Psoas muscle (tissue), 8 donors: ENCODE measurements around the gene LUC7L. TPM values are rescaled to one million over a fixed set of nuclear protein-coding genes. Genes with fewer than 3 reads are reported as not detected.
"Not testable (repeated sequence)": the region's sequence is repeated elsewhere in the genome, so short reads cannot be mapped to it uniquely, and the experiment has no call there.

Experiments used
- ATAC-seq, 4 donors: fragments of 200-7000 bp; cut with Tn5 transposase; one replicate each; pipeline ENCODE4 v1.9.1; 2020; ENCODE audit warnings: moderate library complexity in 3 of 4, mild to moderate bottlenecking in 2 of 4
- DNase-seq, 2 donors: peaks; one replicate each; pipeline ENCODE4 v3.0.0-alpha.2; 2020
- H3K27ac ChIP-seq: fragments of 200-600 bp; one replicate; pipeline ENCODE4 v1.8.0; 2022
- H3K27me3 ChIP-seq, 3 donors: fragments of 200-600 bp in 1 of 3; one replicate each; pipeline versions ENCODE4 v1.6.1 to v1.8.0; 2013 to 2022; ENCODE audit warnings: low read length in 2 of 3, mild to moderate bottlenecking in 2 of 3, moderate library complexity in 1 of 3; ENCODE audit not compliant: insufficient read depth in 3 of 3
- H3K36me3 ChIP-seq, 2 donors: fragments of 200-600 bp in 1 of 2; one replicate each; pipeline versions ENCODE4 v1.6.1 to v1.8.0; 2013 to 2022; ENCODE audit warnings: low read depth in 1 of 2, mild to moderate bottlenecking in 1 of 2, moderate library complexity in 1 of 2; ENCODE audit not compliant: insufficient read depth in 1 of 2
- H3K4me1 ChIP-seq: fragments of 200-600 bp; one replicate; pipeline ENCODE4 v1.8.0; 2022
- H3K4me3 ChIP-seq: fragments of 200-600 bp; one replicate; pipeline ENCODE4 v1.8.0; 2022; ENCODE audit warnings: mild to moderate bottlenecking
- H3K9me3 ChIP-seq: fragments of 200-600 bp; one replicate; pipeline ENCODE4 v1.8.0; 2022
- CTCF ChIP-seq: fragments of 200-600 bp; IDR thresholded peaks from one replicate; pipeline ENCODE4 v1.8.0; 2022; ENCODE audit warnings: antibody characterized with exemption
- WGBS, 3 donors: extraction: QIAGEN DNeasy Blood & Tissue Kit; methylation state at CpG; one replicate each; pipeline versions ENCODE4 v1.1.6 to v1.1.7; 2013; 5-methylcytosine and 5-hydroxymethylcytosine counted together
- intact Hi-C, 2 donors: fragments of 100-400 bp; cut with DNase I; formaldehyde crosslinking; loops; one replicate each; pipeline versions ENCODE4 v1.11.0 to v1.14.2; 2022
- polyA plus RNA-seq, 3 donors: library from polyadenylated mRNA; stranded (reverse); fragments of 200-250 nt; gene quantifications; one replicate each; pipeline ENCODE4 v1.2.3, GENCODE V29; 2013
- total RNA-seq, 4 donors: library from RNA; stranded (reverse); fragmentation: NEBNext Ultra II Directional in 2 of 4; extraction: Animal tissue kit (Norgen Biotek cat#: 25700) in 2 of 4; gene quantifications; one replicate each; pipeline versions ENCODE4 v1.2.1 to v1.2.4, GENCODE V29; 2021 to 2023
- donor health status: healthy with polysubstance abuse.
- donor health status: DM: no; HTN: no; CAD: no; lungs with moderate emphysema.
- donor health status: Bipolar disorder and iron deficiency.
- donor health status: healthy.
- donor health status: DM: yes; HTN: yes; CAD: no.
- donor health status: DM: no; HTN: no; CAD: no.
- donor health status: DM: no; HTN: no; CAD: no.
- donor health status: DM: yes; HTN: yes; CAD: no.

LUC7L gene
- total and polyA plus RNA-seq, 7 donors = 23.8 to 58.9 (median 30.3) TPM

GRCh38 chr16:166375-167121 lies 62.7 kb downstream of the LUC7L start:
- TF ChIP-seq CTCF = no peak
- Histone ChIP-seq H3K36me3 (no peaks in the 10 kb centered on the region), H3K27ac (no peak overlapping the region), H3K27me3 (peaks cover 0 to 72% (median 35%) of the 10 kb centered on the region in 3 donors), H3K9me3 (no peaks in the 10 kb centered on the region), H3K4me3 (peak overlapping the region; percentile 34), H3K4me1 (peaks cover 11% of the 10 kb centered on the region)
- intact Hi-C loops = no loop called here
- DNase-seq (no peak), ATAC-seq (peak in 2 of 4 donors; percentile 23 to 29)
- WGBS, 3 donors = 2 to 4% (median 2%) methylated on average over 41 to 45 of the region's 45 CpGs

GRCh38 chr16:165539-166374 lies 63.5 kb downstream of the LUC7L start, which contains the start of gene HBM:
Gene HBM (plus strand): TSS chr16:165978. CDS start chr16:165998, 20 bp downstream.
- no peak for DNase-seq
- TF ChIP-seq CTCF = no peak

GRCh38 chr16:164827-165538 lies 64.3 kb downstream of the LUC7L start:
- TF ChIP-seq CTCF = no peak
- H3K4me3 ChIP-seq = peak overlapping the region; percentile 34
- intact Hi-C loops = no loop called here
- DNase-seq = no peak
- ATAC-seq = peak in 3 of 4 donors; percentile 23 to 56 (median 44)
- peaks cover 11% of the 10 kb centered on the region for H3K4me1 ChIP-seq
- peaks cover 0 to 62% (median 33%) of the 10 kb centered on the region in 3 donors for H3K27me3 ChIP-seq
- H3K36me3 ChIP-seq = no peaks in the 10 kb centered on the region
- no peak overlapping the region for H3K27ac ChIP-seq
- H3K9me3 ChIP-seq = no peaks in the 10 kb centered on the region
- 1 to 2% (median 1%) methylated on average over 23 to 47 of the region's 77 CpGs for WGBS, 3 donors

More at GRCh38 chr16:165539-166374, 63.5 kb downstream of the LUC7L start, which contains the start of gene HBM:
- intact Hi-C loops = no loop called here
- Histone ChIP-seq H3K9me3 (no peaks in the 10 kb centered on the region), H3K4me1 (peaks cover 11% of the 10 kb centered on the region), H3K27ac (no peak within 1 kb of the TSS), H3K27me3 (peaks cover 0 to 70% (median 34%) of the 10 kb centered on the region in 3 donors), H3K4me3 (peak within 1 kb of the TSS; percentile 34), H3K36me3 (no peaks in the 10 kb centered on the region)
- peak in 2 of 4 donors; percentile 18 to 35 for ATAC-seq
- WGBS, 3 donors = 2% methylated on average over 60 to 75 of the region's 75 CpGs

- H3K36me3 ChIP-seq, H3K4me3 ChIP-seq, H3K27ac ChIP-seq, intact Hi-C loops, H3K9me3 ChIP-seq, DNase-seq: not testable (repeated sequence)
- peak in 2 of 4 donors; percentile 18 to 41 for ATAC-seq
- Histone ChIP-seq H3K4me1 (peaks cover 11% of the 10 kb centered on the region), H3K27me3 (peaks cover 0 to 58% (median 33%) of the 10 kb centered on the region in 3 donors)
- 0% methylated on average over 9 of the region's 80 CpGs; no CpG with 5 or more reads in 2 of the 3 donors for WGBS, 3 donors
These were observed 65.0 kb downstream of the LUC7L start for GRCh38 chr16:164134-164823.

GRCh38 chr16:163696-164095 lies 65.6 kb downstream of the LUC7L start:
- H3K9me3 ChIP-seq, H3K27ac ChIP-seq, DNase-seq, intact Hi-C loops, H3K4me3 ChIP-seq, H3K36me3 ChIP-seq: not testable (repeated sequence)
- WGBS, 3 donors = 19 to 37% methylated on average over 2 of the region's 3 CpGs; no CpG with 5 or more reads in 1 of the 3 donors
- Histone ChIP-seq H3K4me1 (peaks cover 11% of the 10 kb centered on the region), H3K27me3 (peaks cover 0 to 52% (median 33%) of the 10 kb centered on the region in 3 donors)
- peak in 2 of 4 donors; percentile 27 to 36 for ATAC-seq

- intact Hi-C loops, DNase-seq, H3K27ac ChIP-seq, H3K36me3 ChIP-seq, ATAC-seq, H3K4me3 ChIP-seq, H3K9me3 ChIP-seq: not testable (repeated sequence)
- Histone ChIP-seq H3K27me3 (peaks cover 0 to 46% (median 30%) of the 10 kb centered on the region in 3 donors), H3K4me1 (peaks cover 11% of the 10 kb centered on the region)
- 60 to 82% (median 82%) methylated on average over 1 to 10 of the region's 10 CpGs for WGBS, 3 donors
These were observed 66.1 kb downstream of the LUC7L start for GRCh38 chr16:163139-163538.
